GM19324 (cell line): Measurements from ENCODE around the gene KRT82.
"Not testable (repeated sequence)": the region's sequence is repeated elsewhere in the genome, so short reads cannot be mapped to it uniquely, and the experiment has no call there.

ENCODE experiments used
- ATAC-seq: cut with Tn5 transposase; IDR thresholded peaks from one replicate; pipeline ENCODE4 v1.9.1; 2021; ENCODE audit warnings: mild to moderate bottlenecking, moderate library complexity; ENCODE audit not compliant: unreplicated experiment, low FRiP score

Gene KRT82

GRCh38 chr12:52405922-52406385, at the start of gene KRT82:
Gene KRT82, minus strand, starts transcription at chr12:52406335. Its CDS starts 58 bp downstream, at chr12:52406277.
- ATAC-seq: no peak

- no peak for ATAC-seq
Measured at GRCh38 chr12:52455821-52456220, 49.7 kb upstream of the KRT82 start.

GRCh38 chr12:52454411-52455201, 48.5 kb upstream of the KRT82 start:
- no peak for ATAC-seq

GRCh38 chr12:52452101-52452500, 46.0 kb upstream of the KRT82 start, which contains the start of gene KRT6B:
Gene KRT6B, minus strand, starts transcription at chr12:52452146. Its CDS starts 68 bp downstream, at chr12:52452078.
- no peak for ATAC-seq

GRCh38 chr12:52448228-52448627, 42.1 kb upstream of the KRT82 start:
- ATAC-seq: no peak

- not testable (repeated sequence) for ATAC-seq
Measured at GRCh38 chr12:52447196-52447595, 41.1 kb upstream of the KRT82 start.

GRCh38 chr12:52446367-52447045, 40.4 kb upstream of the KRT82 start:
- ATAC-seq: no peak

GRCh38 chr12:52445876-52446275, 39.7 kb upstream of the KRT82 start:
- ATAC-seq: no peak

GRCh38 chr12:52444647-52445595, 38.8 kb upstream of the KRT82 start:
- ATAC-seq: no peak

- ATAC-seq: no peak
Measured at GRCh38 chr12:52443966-52444365, 37.8 kb upstream of the KRT82 start.

GRCh38 chr12:52442600-52443061, 36.5 kb upstream of the KRT82 start:
- ATAC-seq: no peak

- ATAC-seq: no peak
Measured at GRCh38 chr12:52441320-52441911, 35.3 kb upstream of the KRT82 start.

- no peak for ATAC-seq
Measured at GRCh38 chr12:52440821-52441319, 34.7 kb upstream of the KRT82 start.

GRCh38 chr12:52439845-52440244, 33.7 kb upstream of the KRT82 start:
- ATAC-seq: no peak

GRCh38 chr12:52439420-52439819, 33.3 kb upstream of the KRT82 start:
- no peak for ATAC-seq

- no peak for ATAC-seq
Measured at GRCh38 chr12:52438305-52439301, 32.5 kb upstream of the KRT82 start.

GRCh38 chr12:52437508-52437907, 31.4 kb upstream of the KRT82 start:
- ATAC-seq: no peak

- no peak for ATAC-seq
Measured at GRCh38 chr12:52436828-52437474, 30.8 kb upstream of the KRT82 start.
